ENCODE results near the gene STK11IP.
"Not testable (repeated sequence)": the region's sequence is repeated elsewhere in the genome, so short reads cannot be mapped to it uniquely, and the experiment has no call there.

STK11IP gene

DNA sequence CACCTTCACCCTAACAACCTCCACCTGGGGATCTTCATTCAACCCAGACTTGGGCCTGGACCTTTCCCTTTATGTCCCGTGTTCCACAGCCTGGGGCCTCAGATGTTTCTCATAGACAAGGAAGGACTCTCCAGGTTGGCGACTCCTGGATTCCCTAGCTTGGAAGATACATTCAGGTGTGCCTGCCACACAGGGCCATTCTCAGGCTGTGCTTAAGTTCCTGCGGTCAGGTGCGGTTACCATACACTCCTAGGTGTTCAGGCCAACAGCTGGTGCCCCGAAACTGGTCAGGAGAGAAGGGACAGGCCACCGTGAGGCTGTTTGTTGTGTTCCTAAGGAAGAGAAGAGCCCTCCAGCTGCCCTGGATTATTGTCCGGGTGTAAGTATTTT is 45.4 kb downstream of the STK11IP start:
- Histone ChIP-seq H3K4me1 (peaks cover 31 to 45% (median 38%) of the 10 kb centered on the region in 10 experiments), H3K36me3 (no peaks in the 10 kb centered on the region), H3K27ac (peak overlapping the region in 2 of 11 experiments; percentile 24 to 41; a peak in 3 of 22 replicates), H4K20me1 (peaks cover 0 to 11% (median 0%) of the 10 kb centered on the region in 11 experiments; a peak in 1 of 22 replicates), H3K4me3 (peak overlapping the region in 3 of 10 experiments; percentile 16 to 43 (median 21); a peak in 3 of 20 replicates), H3K27me3 (peaks cover 0 to under 1% (median 0%) of the 10 kb centered on the region in 11 experiments; a peak in 2 of 22 replicates), H3K4me2 (peak overlapping the region; percentile 64 to 92 (median 80)), H3K9me3 (replicated peaks in 1 of 11) (no peaks in the 10 kb centered on the region), H3K9ac (peak overlapping the region in 7 of 11 experiments; percentile 27 to 51 (median 43); a peak in 6 of 22 replicates)
- no peak for TF ChIP-seq Cebpa-rat (IDR thresholded peaks at IDR 0.05)

DNA sequence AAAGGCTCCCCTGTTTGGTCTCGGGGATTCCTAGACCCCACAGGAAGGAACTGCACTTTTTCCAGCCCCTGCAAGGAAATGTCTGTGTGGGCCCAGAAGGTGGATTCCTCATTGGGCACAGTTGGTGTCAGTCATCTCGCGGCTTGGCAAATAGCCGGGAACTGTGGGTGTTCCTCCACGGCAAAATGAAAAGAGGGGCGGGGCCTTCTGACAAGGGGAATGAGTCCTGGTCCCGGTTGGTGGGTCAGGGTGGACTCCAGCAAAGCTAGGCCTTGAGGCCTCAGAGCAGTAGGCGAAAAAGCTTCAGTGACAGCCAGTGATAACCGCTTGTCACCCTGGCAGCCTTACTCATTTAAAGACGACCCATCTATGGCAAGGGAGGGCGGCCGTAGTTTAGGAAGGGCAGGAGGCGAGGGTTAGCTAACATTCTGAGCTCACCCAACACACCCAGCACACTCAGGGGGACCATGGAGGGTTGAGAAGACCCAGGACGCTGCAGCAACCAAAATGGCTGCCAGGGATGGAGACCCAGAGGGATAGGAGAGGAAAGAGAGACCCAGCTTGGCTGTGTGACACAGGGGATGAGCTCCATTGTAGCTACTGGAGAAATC is 46.2 kb downstream of the STK11IP start:
- Histone ChIP-seq H3K4me3 (no peak overlapping the region), H3K9me3 (replicated peaks in 1 of 11) (no peaks in the 10 kb centered on the region), H3K4me1 (peaks cover 23 to 37% (median 30%) of the 10 kb centered on the region in 10 experiments), H3K27ac (no peak overlapping the region), H3K4me2 (peak overlapping the region in 2 of 11 experiments; percentile 83 to 86; a peak in 2 of 22 replicates), H3K9ac (no peak overlapping the region), H3K27me3 (peaks cover 0 to 8% (median 0%) of the 10 kb centered on the region in 11 experiments; a peak in 6 of 22 replicates), H3K36me3 (no peaks in the 10 kb centered on the region), H4K20me1 (peaks cover 0 to 7% (median 0%) of the 10 kb centered on the region in 11 experiments; a peak in 1 of 22 replicates)
- no peak for TF ChIP-seq Cebpa-rat (IDR thresholded peaks at IDR 0.05)

DNA sequence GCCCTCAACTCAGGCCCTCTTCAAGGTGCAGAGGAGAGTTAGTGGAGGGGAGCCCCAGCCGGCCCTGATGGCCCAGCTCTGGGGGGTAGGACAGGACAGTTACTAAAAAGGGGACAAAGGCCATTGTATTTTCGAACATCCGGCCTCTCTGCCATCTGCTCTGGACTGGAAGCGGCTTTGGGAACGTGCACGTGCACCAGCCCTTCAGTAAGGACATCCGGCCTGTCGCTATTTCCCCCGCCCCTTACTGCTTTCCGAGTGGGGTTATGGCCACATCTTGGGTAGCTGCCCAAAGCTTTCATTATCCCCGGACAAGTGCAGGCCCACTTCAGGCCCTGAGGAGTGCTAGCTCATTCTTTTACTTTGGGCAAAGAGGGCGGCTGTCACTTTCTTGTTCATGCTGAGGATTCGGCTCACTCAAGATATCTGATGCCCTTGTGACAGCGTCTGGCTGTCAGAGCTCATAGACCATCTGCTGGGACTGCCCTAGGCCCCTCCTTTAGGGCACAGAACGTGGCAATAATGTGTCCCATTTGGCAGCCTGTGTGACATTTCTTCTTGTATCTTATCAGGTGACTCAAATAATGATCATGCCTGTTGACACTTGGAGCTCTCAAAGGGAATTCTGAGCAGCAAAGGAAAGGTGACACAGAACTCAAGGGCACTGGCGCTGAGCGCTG is 47.3 kb downstream of the STK11IP start:
- Histone ChIP-seq H3K27ac (no peak overlapping the region), H3K36me3 (no peaks in the 10 kb centered on the region), H3K4me3 (no peak overlapping the region), H3K27me3 (peaks cover 0 to 11% (median 0%) of the 10 kb centered on the region in 11 experiments; a peak in 6 of 22 replicates), H4K20me1 (peaks cover 0 to 7% (median 0%) of the 10 kb centered on the region in 11 experiments; a peak in 1 of 22 replicates), H3K9ac (no peak overlapping the region), H3K4me2 (peak overlapping the region in 3 of 11 experiments; percentile 37 to 56 (median 55); a peak in 5 of 22 replicates), H3K9me3 (replicated peaks in 1 of 11) (no peaks in the 10 kb centered on the region), H3K4me1 (peaks cover 14 to 28% (median 21%) of the 10 kb centered on the region in 10 experiments)
- no peak for TF ChIP-seq Cebpa-rat (IDR thresholded peaks at IDR 0.05)

DNA sequence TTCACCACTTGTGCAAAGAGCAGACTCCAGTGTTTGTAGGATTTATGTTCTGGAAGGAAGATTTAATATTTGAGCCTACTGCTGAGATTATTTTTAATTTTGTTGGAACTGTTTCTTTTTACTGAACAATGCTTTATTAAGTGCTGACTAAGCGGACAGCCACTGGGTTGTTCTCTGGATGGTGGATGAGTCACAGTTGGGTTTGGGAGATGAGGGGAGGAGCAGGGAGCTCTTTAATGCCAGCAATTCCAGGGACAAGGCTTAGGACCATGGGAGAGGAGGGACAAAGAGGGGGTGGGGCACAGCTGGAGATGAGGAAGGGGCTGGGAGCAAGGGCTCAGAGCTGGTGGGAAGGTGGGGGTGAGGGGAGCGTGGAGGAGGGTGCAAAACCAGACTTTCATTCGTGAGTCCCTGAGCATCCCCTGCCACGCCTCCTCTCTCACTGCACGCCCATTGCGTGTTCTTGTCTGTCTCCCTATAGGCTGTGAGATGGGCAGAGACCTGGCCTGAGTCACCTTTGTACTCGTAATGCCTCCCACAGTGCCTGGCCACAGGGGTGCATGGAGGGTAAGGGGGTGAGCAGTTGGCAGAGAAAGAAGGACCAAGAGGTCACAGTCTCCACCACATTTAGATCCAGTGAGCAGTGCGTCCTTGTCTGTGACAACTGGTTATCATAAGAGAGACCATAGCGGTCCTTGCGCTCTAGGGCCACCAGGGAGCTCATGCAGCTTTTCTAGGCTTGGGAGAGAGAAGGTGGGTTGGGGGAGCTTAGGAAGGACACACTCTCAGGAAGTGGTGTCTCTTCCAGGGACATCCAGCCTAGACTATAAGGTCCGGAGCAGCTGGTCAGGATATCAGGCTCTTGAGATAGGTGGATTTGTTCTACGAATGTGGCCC is 48.2 kb downstream of the STK11IP start:
- Histone ChIP-seq H3K4me2 (peak overlapping the region in 3 of 11 experiments; percentile 37 to 56 (median 55); a peak in 6 of 22 replicates), H3K4me3 (no peak overlapping the region), H3K9me3 (replicated peaks in 1 of 11) (no peaks in the 10 kb centered on the region), H3K27me3 (peaks cover 0 to 14% (median 0%) of the 10 kb centered on the region in 11 experiments; a peak in 8 of 22 replicates), H3K4me1 (peaks cover 20 to 31% (median 28%) of the 10 kb centered on the region in 10 experiments), H3K9ac (no peak overlapping the region), H3K36me3 (no peaks in the 10 kb centered on the region), H3K27ac (no peak overlapping the region), H4K20me1 (peaks cover 0 to 7% (median 0%) of the 10 kb centered on the region in 11 experiments; a peak in 1 of 22 replicates)
- no peak for TF ChIP-seq Cebpa-rat (IDR thresholded peaks at IDR 0.05)

DNA sequence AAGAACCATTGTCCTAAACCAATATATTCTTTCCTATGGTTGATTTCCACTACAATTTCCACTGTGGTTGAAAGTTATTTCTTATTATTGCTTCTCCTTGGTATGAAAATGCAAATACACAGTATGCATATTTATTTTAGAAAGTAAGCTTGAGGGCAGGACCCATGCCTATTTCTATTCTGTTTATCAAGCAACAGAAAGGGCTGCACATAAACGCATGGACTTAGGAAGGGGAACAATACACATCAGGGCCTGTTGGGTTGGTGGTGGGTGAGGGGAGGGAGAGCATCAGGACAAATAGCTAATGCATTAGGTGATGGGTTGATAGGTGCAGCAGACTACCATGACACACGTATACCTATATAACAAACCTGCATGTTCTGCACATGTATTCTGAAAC is 50.5 kb downstream of the STK11IP start:
- TF ChIP-seq Cebpa-rat (IDR thresholded peaks at IDR 0.05), result no peak
- peaks cover 4 to 16% (median 12%) of the 10 kb centered on the region in 11 experiments; a peak in 20 of 22 replicates for H3K9me3 ChIP-seq (replicated peaks in 1 of 11)
- peaks cover 10 to 16% (median 14%) of the 10 kb centered on the region in 10 experiments for H3K4me1 ChIP-seq
- H3K36me3 ChIP-seq, result no peaks in the 10 kb centered on the region
- no peak overlapping the region for H3K4me3 ChIP-seq
- no peak overlapping the region for H3K27ac ChIP-seq
- H3K4me2 ChIP-seq, result no peak overlapping the region
- no peak overlapping the region for H3K9ac ChIP-seq
- H4K20me1 ChIP-seq, result 0 out of 22 replicates have a peak, but pooled peaks cover 0 to 2% (median 0%) of the 10 kb centered on the region in 11 experiments
- H3K27me3 ChIP-seq, result peaks cover 0 to 30% (median 6%) of the 10 kb centered on the region in 11 experiments; a peak in 12 of 22 replicates

DNA sequence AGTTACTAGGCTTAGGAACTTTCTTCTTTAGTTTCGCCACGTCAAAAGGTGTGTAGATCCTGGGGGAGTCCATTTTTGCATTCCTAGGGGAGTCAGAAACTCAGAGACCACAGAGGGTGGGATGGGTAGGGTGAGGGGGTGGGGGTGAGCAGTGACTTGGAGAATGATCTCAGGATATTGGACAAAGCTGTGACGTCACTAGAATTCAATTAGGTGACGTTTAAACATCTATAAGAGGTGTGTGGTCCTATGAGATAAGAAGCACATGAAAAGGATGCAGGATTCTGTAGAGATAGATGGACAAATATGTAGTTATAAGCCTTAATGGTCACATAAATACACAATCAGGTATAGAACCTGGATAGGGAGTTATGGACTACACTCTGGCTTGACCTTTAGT is 51.3 kb downstream of the STK11IP start:
- H3K4me2 ChIP-seq, result no peak overlapping the region
- H3K4me1 ChIP-seq, result peaks cover 6 to 12% (median 9%) of the 10 kb centered on the region in 10 experiments; a peak in 18 of 20 replicates
- no peaks in the 10 kb centered on the region for H3K36me3 ChIP-seq
- no peak overlapping the region for H3K27ac ChIP-seq
- H3K9ac ChIP-seq, result no peak overlapping the region
- 0 out of 22 replicates have a peak, but pooled peaks cover 0 to 2% (median 0%) of the 10 kb centered on the region in 11 experiments for H4K20me1 ChIP-seq
- peaks cover 4 to 16% (median 12%) of the 10 kb centered on the region in 11 experiments; a peak in 20 of 22 replicates for H3K9me3 ChIP-seq (replicated peaks in 1 of 11)
- TF ChIP-seq Cebpa-rat (IDR thresholded peaks at IDR 0.05), result no peak
- H3K4me3 ChIP-seq, result no peak overlapping the region
- peaks cover 0 to 30% (median 6%) of the 10 kb centered on the region in 11 experiments; a peak in 12 of 22 replicates for H3K27me3 ChIP-seq

DNA sequence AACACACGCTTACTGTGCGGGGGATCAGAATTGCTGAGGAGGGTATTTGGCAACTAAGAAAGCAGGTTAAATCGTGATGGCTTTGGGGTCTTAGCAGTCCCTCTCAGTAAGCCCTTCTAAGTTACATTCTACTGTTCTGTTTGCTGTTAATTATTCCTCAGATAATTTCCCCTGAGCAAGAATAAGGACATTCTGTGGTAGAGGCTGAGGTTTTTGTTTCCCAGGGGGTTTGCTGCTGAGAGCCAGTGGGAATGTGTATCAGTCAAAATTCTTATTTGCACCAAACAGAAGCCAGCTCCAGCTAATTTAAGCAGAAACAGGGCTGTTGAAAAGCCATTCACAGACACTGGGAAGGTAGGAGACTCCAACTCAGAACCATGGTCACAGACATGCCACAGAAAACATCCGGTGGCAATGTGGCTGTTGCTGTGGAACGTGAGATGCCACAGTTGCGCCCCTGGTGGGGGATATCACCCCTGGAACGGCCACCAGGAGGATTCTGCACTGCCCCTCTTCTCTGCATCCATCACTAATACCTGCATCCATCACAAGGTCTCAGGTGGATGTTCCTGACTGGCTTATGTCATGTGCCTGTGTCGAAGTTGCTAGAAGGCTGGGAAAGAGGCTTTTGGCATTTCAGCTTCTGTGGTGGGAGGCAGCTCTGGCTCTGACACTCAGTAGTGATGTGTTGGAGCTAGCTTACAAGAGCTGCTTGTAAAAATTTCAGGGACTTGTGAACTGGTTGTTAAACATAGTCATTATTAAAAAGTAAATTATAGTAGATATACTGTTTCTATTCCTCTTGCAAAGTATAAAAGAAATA is 53.0 kb downstream of the STK11IP start:
- peak overlapping the region in 8 of 11 experiments; percentile 8 to 66 (median 36); a peak in 14 of 22 replicates for H3K4me2 ChIP-seq
- no peak overlapping the region for H3K27ac ChIP-seq
- 0 out of 22 replicates have a peak, but pooled peaks cover 0 to 2% (median 0%) of the 10 kb centered on the region in 11 experiments for H4K20me1 ChIP-seq
- H3K4me3 ChIP-seq, result no peak overlapping the region
- peaks cover 5 to 10% (median 8%) of the 10 kb centered on the region in 10 experiments; a peak in 18 of 20 replicates for H3K4me1 ChIP-seq
- no peak overlapping the region for H3K9ac ChIP-seq
- H3K36me3 ChIP-seq, result no peaks in the 10 kb centered on the region
- peaks cover 4 to 16% (median 12%) of the 10 kb centered on the region in 11 experiments; a peak in 20 of 22 replicates for H3K9me3 ChIP-seq (replicated peaks in 1 of 11)
- TF ChIP-seq Cebpa-rat (IDR thresholded peaks at IDR 0.05), result no peak
- H3K27me3 ChIP-seq, result peaks cover 0 to 30% (median 6%) of the 10 kb centered on the region in 11 experiments; a peak in 12 of 22 replicates

DNA sequence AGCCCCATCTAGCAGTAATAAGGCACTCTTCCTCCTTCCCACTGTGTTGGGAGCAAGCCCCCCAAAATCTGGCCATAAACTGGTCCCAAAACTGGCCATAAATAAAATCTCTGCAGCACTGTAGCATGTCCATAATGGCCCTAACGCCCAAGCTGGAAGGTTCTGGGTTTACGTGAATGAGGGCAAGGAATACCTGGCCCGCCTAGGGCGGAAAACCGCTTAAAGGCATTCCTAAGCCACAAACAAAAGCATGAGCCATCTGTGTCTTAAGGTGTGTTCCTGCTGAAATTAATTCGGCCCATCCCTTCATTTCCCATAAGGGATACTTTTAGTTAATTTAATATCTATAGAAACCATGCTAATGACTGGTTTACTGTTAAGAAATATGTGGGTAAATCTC is 54.0 kb downstream of the STK11IP start:
- H3K9ac ChIP-seq, H3K4me3 ChIP-seq, H4K20me1 ChIP-seq, H3K4me2 ChIP-seq, H3K36me3 ChIP-seq, H3K27ac ChIP-seq, H3K4me1 ChIP-seq: not testable (repeated sequence)
- H3K27me3 ChIP-seq, result peaks cover 0 to 30% (median 6%) of the 10 kb centered on the region in 11 experiments; a peak in 12 of 22 replicates
- peaks cover 4 to 16% (median 12%) of the 10 kb centered on the region in 11 experiments; a peak in 20 of 22 replicates for H3K9me3 ChIP-seq (replicated peaks in 1 of 11)

Data from BLaER1 treated with 17β-estradiol and CSF1 and Interleukin-3, amounts not matched to agents 10 nM and 100 nM (cell line).